GM18508 (cell line): ENCODE results near the gene ATP10A.

Source experiments
- ATAC-seq: cut with Tn5 transposase; IDR thresholded peaks from one replicate; pipeline ENCODE4 v1.9.1; 2021; ENCODE audit warnings: moderate number of reproducible peaks; ENCODE audit not compliant: insufficient read depth, unreplicated experiment

Gene ATP10A

GRCh38 chr15:25731411-25731810 lies 131.7 kb downstream of the ATP10A start:
- no peak for ATAC-seq

DNA sequence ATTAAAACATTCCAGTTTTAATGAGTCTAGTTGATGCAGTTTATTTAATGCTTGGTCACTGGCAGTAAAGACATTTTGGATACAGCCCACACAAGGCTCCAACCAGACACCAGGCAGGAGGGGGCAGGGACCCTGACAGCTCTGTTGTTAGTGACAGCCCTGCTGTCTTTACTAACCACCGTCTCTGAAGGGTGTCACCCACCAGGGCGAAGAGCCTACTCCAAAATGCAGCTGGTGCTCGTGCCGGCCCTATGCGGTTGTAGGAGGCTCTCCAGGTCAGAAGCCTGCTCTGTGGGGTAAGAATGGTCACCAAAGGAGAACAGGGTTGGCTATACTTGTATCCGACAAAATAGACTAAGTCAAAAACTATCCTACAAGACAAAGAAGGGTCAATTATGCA lies 132.2 kb downstream of the ATP10A start:
- ATAC-seq: no peak

DNA sequence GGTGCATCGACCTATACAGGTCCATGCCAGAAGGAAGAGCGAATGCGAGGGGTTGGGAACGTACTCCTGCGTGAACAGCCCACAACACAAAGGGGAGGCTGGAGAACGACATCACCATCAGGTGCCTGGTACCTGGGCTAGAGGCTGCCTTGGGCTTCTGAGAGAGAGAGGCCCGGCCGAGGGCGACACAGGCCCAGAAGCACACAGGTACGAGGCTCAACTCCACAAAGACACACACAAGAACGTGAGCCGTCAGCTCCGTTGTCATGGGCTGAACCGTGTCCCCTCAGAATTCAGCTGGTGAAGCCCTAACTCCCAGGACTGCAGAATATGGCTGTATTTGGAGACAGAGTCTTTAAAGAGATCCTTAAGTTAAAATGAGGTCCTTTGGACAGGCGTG lies 134.3 kb downstream of the ATP10A start:
- no peak for ATAC-seq

DNA sequence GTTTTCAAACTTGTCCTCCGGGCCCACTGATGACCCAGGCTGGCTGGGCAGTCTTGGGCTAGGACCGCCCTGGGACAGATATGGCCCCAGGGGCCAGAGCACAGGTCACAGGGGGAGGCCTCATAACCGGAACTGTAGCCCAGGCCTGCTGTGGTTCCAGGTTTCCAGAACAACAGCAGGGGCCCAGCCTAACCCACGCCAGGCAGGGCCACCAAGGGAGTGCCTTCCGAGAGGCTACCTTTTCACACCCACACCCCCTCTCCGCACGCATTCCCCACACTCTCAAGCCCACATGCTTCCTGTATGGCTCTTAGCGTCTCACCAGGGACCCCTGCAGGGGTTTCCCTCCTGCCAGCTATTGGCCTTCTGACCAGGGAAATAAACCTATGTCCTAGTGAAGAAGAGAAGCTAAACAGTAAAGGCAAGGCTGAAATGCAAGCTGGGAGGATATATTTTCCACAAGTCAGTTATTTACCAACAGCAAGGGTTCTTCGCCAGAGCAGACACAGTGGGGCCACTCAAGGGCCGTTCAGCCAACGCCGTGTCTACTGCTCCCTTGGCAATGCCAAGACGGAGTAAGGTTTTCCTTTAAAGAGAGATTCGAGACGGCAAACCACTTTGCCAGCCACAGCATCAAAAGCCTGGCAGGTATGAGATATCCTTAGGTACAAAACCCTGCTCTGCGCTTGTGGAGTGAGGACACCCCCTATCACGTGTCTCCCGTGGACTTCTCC lies 135.1 kb downstream of the ATP10A start:
- no peak for ATAC-seq

- ATAC-seq: no peak
These were observed 136.0 kb downstream of the ATP10A start for GRCh38 chr15:25727116-25727515.

DNA sequence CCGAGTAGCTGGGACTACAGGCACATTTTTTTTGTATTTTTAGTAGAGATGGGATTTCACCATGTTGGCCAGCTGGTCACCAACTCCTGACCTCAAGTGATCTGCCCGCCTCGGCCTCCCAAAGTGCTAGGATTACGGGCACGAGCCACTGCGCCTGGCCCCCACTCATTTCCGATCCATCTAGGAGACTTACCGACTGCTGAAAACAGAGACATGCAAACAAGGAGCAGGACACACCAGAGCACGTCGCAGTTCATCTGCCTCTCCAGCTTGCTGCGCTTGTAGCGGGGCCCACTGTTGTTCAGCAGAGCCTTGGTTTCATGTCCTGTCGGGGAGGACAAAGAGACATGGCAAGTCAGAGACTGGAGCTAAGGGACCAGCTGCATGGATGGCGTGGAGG lies 137.4 kb downstream of the ATP10A start:
- ATAC-seq: no peak

GRCh38 chr15:25724899-25725298 lies 138.2 kb downstream of the ATP10A start:
- no peak for ATAC-seq

DNA sequence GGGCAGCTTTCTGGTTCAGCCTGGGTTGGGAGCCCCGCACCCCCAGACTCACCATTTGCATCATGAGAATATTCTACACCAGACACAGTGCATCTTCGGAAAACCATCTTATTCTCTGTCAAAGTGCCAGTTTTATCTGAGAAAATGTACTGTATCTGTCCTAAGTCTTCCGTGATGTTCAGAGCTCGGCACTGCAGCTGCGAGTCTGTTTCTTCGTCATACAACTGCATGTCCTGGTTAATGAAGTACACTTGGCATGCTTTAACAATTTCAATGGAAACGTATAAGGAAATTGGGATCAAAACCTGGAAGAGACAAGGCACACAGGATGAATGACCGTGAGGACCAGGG lies 141.5 kb downstream of the ATP10A start:
- ATAC-seq: no peak

DNA sequence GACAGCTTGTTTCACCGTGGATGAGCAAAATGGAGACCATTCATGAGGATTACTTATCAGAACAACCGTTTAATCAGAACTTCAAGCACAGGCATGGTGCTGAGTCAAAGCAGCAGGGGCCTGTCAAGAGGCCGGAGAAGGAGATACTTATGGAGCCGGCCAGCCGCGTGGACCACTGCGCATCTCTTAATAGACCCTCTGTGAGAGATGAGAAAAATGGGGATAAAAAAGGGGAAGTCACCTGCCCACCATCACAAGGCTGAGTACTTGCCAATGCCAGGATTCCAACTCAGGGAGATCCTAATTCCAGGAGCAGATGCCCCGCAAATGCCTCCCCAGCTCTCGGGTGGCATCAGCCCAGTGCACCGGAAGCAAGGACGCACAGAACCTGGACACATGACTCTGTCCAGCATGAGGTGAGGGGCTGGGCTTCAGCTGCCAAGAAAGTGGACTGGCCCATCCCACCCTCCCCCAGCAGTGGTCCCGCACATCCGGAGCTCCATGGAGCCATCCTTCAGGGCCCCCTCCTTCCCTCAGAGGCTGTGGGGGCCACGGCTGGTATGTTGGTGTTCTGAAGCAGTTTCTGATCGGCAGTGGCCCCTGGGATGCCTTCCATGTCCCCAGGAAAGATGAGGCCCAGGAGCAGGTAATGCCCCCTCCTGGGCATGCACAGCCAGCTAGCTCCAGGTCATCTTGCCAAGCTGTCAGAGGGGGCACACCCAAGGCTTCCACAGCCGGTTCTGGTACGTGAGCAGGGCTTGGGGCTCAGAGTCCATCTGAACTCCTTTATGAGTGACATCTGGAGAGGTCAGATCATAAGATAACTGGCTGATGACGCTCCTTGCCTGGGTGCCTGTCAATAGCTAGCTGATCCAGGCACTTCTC lies 143.8 kb downstream of the ATP10A start:
- ATAC-seq: no peak

DNA sequence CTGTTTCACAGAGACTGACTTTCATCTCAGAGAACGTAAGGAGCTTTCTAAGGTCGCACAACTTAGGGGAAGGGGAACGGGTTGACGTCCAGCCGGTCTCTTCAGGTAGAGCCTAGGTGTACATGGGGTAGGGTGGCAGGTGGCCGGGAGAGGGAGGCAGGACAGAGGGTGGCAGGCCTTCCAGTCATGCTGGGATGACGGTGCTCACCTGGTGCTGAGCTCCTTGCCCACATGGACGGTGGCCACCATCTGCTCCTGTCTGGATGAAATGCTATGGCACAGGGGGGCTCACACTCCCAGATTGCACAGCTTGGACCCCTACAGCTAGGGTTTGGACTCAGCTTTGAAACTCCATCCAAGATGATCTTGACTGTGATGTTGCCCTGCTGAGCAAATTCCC lies 144.5 kb downstream of the ATP10A start:
- ATAC-seq: no peak

DNA sequence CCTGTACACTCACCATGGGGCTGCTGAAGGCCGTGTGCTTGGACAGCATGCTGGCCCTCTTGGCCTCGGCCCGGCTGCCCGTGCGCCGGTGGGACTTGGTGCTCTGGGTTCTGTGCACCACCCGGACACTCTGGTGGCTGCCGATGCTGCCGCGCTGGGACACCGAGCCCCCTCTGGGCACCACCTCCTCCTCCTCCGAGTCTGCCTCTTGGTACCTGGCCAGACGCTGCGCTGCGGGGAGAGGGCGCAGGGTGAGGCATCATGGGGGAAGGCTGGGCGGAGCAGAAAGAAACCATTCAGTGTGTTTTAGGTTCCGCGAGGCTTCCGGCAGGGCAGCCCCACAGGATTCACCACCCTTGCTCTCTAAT lies 145.0 kb downstream of the ATP10A start:
- ATAC-seq: no peak

DNA sequence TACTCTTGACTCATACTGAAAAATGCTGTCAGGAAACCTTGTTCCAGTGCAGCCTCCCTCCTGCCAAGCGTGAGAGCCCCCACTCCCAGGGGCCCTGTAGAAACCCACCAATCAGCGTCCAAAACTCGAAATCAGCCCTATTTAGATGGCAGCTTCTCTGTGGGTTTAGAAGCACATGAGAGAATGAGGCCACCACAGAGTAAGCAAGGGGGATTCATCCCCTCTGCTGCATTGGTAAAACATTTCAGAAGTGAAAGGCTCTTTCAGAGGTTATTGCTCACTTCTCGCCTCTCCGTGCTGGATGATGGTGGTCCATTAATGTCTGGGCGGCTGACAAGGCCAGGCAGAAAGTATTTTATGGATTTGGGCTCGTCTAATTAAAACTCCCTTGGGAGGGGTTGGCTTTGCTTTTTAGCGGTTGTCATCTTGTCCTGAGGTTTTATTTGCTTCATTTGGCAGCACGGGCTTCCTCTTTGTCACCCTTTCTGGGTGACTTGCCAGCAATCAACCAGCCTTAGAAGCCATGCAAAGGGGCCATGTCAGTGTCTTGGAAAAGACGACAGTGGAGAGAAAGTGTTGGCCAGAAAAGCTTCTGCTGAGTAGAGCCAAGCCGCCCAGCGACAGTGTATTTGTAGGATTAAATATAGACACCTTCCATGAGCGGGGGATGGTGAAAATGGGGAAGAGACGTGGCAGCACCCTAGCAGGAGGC lies 145.5 kb downstream of the ATP10A start:
- ATAC-seq: no peak

- ATAC-seq: no peak
These were observed 146.0 kb downstream of the ATP10A start for GRCh38 chr15:25717127-25717456.

GRCh38 chr15:25716414-25717126 lies 146.6 kb downstream of the ATP10A start:
- ATAC-seq: no peak

- ATAC-seq: no peak
These were observed 147.4 kb downstream of the ATP10A start for GRCh38 chr15:25715536-25716413.

- no peak for ATAC-seq
These were observed 148.6 kb downstream of the ATP10A start for GRCh38 chr15:25714538-25714840.

DNA sequence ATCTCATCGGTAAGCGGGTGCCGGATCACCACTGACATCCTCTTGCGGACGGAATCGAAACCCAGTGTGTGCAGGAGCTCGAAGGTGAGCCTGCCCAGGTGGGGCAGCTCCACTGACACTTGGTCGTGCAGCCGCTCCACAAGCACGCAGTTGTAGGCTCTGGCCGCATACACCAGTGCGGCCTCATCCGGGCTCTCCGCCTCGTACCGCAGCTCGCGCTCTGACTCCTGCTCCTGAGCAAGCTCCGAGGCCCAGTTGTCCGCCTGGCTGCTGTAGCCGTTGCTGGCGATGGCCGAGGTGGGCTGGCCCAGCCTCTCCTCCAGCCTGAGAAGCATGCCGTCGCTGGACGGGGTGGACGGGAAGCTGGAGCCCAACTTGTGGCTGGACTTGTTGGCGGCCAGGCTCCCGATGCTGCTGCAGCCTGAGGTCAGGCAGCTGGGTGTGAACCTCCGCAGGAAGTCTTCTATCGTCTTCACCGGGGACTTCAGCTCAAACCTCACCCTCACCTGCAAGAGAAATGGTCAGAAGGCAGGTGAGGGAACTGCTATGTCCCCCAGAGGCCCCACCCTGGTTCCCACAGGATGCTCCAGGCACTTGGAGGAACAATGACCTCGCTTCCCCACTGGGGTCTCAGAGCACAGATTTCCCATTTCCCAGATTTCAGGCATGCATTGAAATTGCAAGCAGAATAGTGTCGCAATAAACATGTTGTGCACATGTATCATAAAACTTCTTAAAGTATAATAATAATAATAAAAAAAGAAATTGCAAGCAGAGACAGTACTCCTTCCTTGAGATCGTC lies 149.2 kb downstream of the ATP10A start:
- ATAC-seq: no peak

DNA sequence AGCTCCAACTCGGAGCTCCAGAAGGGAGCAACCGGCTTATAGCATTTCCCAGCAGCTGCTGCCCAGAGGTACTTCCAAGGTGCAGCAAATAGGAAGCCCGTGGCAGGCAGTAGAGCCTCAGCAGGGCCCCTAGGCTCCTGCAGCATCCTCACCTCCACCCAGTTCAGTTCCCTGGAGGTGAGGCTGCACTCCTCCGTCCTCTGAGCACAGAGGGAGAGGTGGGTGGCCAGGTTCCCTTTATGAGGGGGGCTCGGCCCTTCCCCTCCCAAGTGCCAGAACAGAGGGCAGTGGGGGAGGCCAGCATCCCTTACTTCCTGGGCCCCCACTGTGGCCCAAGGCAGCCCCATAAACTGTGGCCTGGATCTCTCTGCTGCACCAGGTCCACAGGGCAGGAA lies 150.2 kb downstream of the ATP10A start:
- ATAC-seq: no peak
